ENCODE measurements around the gene CHD1.

The CHD1 gene

DNA sequence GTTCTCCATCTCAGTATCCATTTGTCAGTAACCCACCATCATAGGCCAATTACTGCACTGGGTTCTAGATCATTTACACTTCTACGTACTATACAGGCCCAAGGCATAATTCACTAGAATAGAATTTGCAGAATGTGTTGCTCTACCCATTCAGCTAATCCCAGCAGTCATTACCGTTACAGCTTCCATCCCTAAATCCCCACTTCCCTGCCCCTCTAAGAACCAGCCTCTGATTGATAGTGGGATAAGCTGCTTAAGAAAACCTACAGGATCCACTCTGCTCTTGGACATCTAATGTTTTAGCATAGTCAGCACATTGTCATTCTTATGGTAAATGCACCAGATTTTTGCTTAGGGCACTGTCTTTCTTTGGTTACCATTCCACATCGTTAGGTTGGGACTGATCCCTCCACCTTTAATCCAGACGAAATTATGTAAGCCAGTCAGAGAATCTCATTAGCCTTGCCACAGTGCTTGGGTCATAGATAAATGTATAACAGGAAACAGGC, 39.3 kb upstream of the CHD1 start:
- H3K4me1 ChIP-seq (ENCODE audit: control extremely low read depth in 1 of 4, control insufficient read depth in 4 of 4, insufficient read depth in 4 of 4, low read length in 3 of 4): peaks cover 0 to 6% (median 0%) of the 10 kb centered on the region in 4 experiments
- CTCF ChIA-PET: interaction anchor here (0.8 kb wide), 1 partner anchor 28 kb away, joined by 3 read pairs; no protein-coding TSS in a partner anchor
- POLR2A ChIA-PET: no interaction called here

GRCh38 chr5:98965226-98965625, 36.4 kb upstream of the CHD1 start:
- Histone ChIP-seq H3K4me3 (ENCODE audit: control insufficient read depth in 1 of 7, extremely low read depth in 1 of 7, insufficient read depth in 4 of 7, low read depth in 2 of 7, low read length in 6 of 7) (no peak overlapping the region), H3K27ac (ENCODE audit: insufficient read depth in 1 of 2, low read depth in 1 of 2, low read length in 2 of 2, poor library complexity in 1 of 2, severe bottlenecking in 2 of 2) (no peak overlapping the region), H3K4me1 (ENCODE audit: control extremely low read depth in 1 of 4, control insufficient read depth in 4 of 4, insufficient read depth in 4 of 4, low read length in 3 of 4) (peaks cover 0 to 8% (median 0%) of the 10 kb centered on the region in 4 experiments), H3K27me3 (replicated peaks in 2 of 5; ENCODE audit: control insufficient read depth in 4 of 5, insufficient read depth in 5 of 5, low read length in 4 of 5) (no peaks in the 10 kb centered on the region), H3K36me3 (ENCODE audit: control insufficient read depth in 4 of 4, insufficient read depth in 4 of 4, low read length in 3 of 4) (no peaks in the 10 kb centered on the region), H3K9me3 (ENCODE audit: control extremely low read depth in 1 of 5, control insufficient read depth in 4 of 5, insufficient read depth in 2 of 5, low read depth in 1 of 5, low read length in 4 of 5) (peaks cover 2 to 9% (median 4%) of the 10 kb centered on the region in 5 experiments)
- no peak for DNase-seq
- POLR2A ChIA-PET: no interaction called here
- WGBS (ENCODE audit: insufficient coverage): no CpG with 5 or more reads among the region's 4 CpGs
- CTCF ChIA-PET: no interaction called here

More for the DNA sequence above, 39.3 kb upstream of the CHD1 start:
- DNase-seq: no peak
- H3K36me3 ChIP-seq (ENCODE audit: control insufficient read depth in 4 of 4, insufficient read depth in 4 of 4, low read length in 3 of 4): no peaks in the 10 kb centered on the region
- peaks cover 2 to 9% (median 4%) of the 10 kb centered on the region in 5 experiments for H3K9me3 ChIP-seq (ENCODE audit: control extremely low read depth in 1 of 5, control insufficient read depth in 4 of 5, insufficient read depth in 2 of 5, low read depth in 1 of 5, low read length in 4 of 5)
- no peak overlapping the region for H3K27ac ChIP-seq (ENCODE audit: insufficient read depth in 1 of 2, low read depth in 1 of 2, low read length in 2 of 2, poor library complexity in 1 of 2, severe bottlenecking in 2 of 2)
- 100% methylated on average over 1 of the region's 4 CpGs for WGBS (ENCODE audit: insufficient coverage)
- H3K27me3 ChIP-seq (replicated peaks in 2 of 5; ENCODE audit: control insufficient read depth in 4 of 5, insufficient read depth in 5 of 5, low read length in 4 of 5): no peaks in the 10 kb centered on the region
- no peak overlapping the region for H3K4me3 ChIP-seq (ENCODE audit: control insufficient read depth in 1 of 7, extremely low read depth in 1 of 7, insufficient read depth in 4 of 7, low read depth in 2 of 7, low read length in 6 of 7)

- Histone ChIP-seq H3K9me3 (ENCODE audit: control extremely low read depth in 1 of 5, control insufficient read depth in 4 of 5, insufficient read depth in 2 of 5, low read depth in 1 of 5, low read length in 4 of 5) (peaks cover 2 to 9% (median 4%) of the 10 kb centered on the region in 5 experiments), H3K27ac (ENCODE audit: insufficient read depth in 1 of 2, low read depth in 1 of 2, low read length in 2 of 2, poor library complexity in 1 of 2, severe bottlenecking in 2 of 2) (no peak overlapping the region), H3K4me3 (ENCODE audit: control insufficient read depth in 1 of 7, extremely low read depth in 1 of 7, insufficient read depth in 4 of 7, low read depth in 2 of 7, low read length in 6 of 7) (no peak overlapping the region), H3K36me3 (ENCODE audit: control insufficient read depth in 4 of 4, insufficient read depth in 4 of 4, low read length in 3 of 4) (no peaks in the 10 kb centered on the region), H3K27me3 (replicated peaks in 2 of 5; ENCODE audit: control insufficient read depth in 4 of 5, insufficient read depth in 5 of 5, low read length in 4 of 5) (no peaks in the 10 kb centered on the region), H3K4me1 (ENCODE audit: control extremely low read depth in 1 of 4, control insufficient read depth in 4 of 4, insufficient read depth in 4 of 4, low read length in 3 of 4) (peaks cover 0 to 8% (median 0%) of the 10 kb centered on the region in 4 experiments)
- POLR2A ChIA-PET: no interaction called here
- DNase-seq: no peak
- CTCF ChIA-PET: no interaction called here
Measured at GRCh38 chr5:98964621-98965020, 35.8 kb upstream of the CHD1 start.

- ChIA-PET POLR2A (no interaction called here), CTCF (interaction anchor here (1.0 kb wide), 1 partner anchor 19 kb away, joined by 3 read pairs; no protein-coding TSS in a partner anchor)
- no peaks in the 10 kb centered on the region for H3K36me3 ChIP-seq (ENCODE audit: control insufficient read depth in 4 of 4, insufficient read depth in 4 of 4, low read length in 3 of 4)
- no peak overlapping the region for H3K4me3 ChIP-seq (ENCODE audit: control insufficient read depth in 1 of 7, extremely low read depth in 1 of 7, insufficient read depth in 4 of 7, low read depth in 2 of 7, low read length in 6 of 7)
- H3K4me1 ChIP-seq (ENCODE audit: control extremely low read depth in 1 of 4, control insufficient read depth in 4 of 4, insufficient read depth in 4 of 4, low read length in 3 of 4): peaks cover 0 to 8% (median 0%) of the 10 kb centered on the region in 4 experiments
- H3K9me3 ChIP-seq (ENCODE audit: control extremely low read depth in 1 of 5, control insufficient read depth in 4 of 5, insufficient read depth in 2 of 5, low read depth in 1 of 5, low read length in 4 of 5): peaks cover 2 to 9% (median 4%) of the 10 kb centered on the region in 5 experiments
- WGBS (ENCODE audit: insufficient coverage): 100% methylated on average over 1 of the region's 3 CpGs
- no peak for DNase-seq
- H3K27ac ChIP-seq (ENCODE audit: insufficient read depth in 1 of 2, low read depth in 1 of 2, low read length in 2 of 2, poor library complexity in 1 of 2, severe bottlenecking in 2 of 2): no peak overlapping the region
- H3K27me3 ChIP-seq (replicated peaks in 2 of 5; ENCODE audit: control insufficient read depth in 4 of 5, insufficient read depth in 5 of 5, low read length in 4 of 5): no peaks in the 10 kb centered on the region
Measured at GRCh38 chr5:98963019-98963418, 34.2 kb upstream of the CHD1 start.

DNA sequence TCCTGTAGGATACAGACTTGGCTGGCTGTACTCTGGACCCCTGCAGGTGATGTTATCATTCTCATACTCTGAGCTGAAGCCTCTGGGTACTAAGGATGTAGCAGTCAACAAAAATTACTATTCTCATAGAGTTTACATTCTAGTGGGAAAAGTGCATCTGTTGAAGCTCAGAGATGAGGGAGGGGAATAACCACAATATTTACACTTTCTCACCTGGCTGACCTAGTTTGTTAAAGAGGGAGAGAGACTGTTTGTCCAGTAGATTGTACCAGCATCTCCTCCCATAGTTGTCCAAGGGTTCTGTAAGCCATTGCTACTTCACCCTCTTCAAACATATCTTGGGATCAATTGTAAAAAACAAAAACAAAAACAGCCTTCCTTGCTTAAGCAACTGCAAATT, 33.8 kb upstream of the CHD1 start:
- Histone ChIP-seq H3K4me3 (ENCODE audit: control insufficient read depth in 1 of 7, extremely low read depth in 1 of 7, insufficient read depth in 4 of 7, low read depth in 2 of 7, low read length in 6 of 7) (no peak overlapping the region), H3K9me3 (ENCODE audit: control extremely low read depth in 1 of 5, control insufficient read depth in 4 of 5, insufficient read depth in 2 of 5, low read depth in 1 of 5, low read length in 4 of 5) (peaks cover 2 to 9% (median 4%) of the 10 kb centered on the region in 5 experiments), H3K36me3 (ENCODE audit: control insufficient read depth in 4 of 4, insufficient read depth in 4 of 4, low read length in 3 of 4) (no peaks in the 10 kb centered on the region), H3K27ac (ENCODE audit: insufficient read depth in 1 of 2, low read depth in 1 of 2, low read length in 2 of 2, poor library complexity in 1 of 2, severe bottlenecking in 2 of 2) (no peak overlapping the region), H3K4me1 (ENCODE audit: control extremely low read depth in 1 of 4, control insufficient read depth in 4 of 4, insufficient read depth in 4 of 4, low read length in 3 of 4) (peaks cover 0 to 8% (median 0%) of the 10 kb centered on the region in 4 experiments), H3K27me3 (replicated peaks in 2 of 5; ENCODE audit: control insufficient read depth in 4 of 5, insufficient read depth in 5 of 5, low read length in 4 of 5) (no peaks in the 10 kb centered on the region)
- no peak for DNase-seq
- POLR2A ChIA-PET: no interaction called here
- CTCF ChIA-PET: interaction anchor here (1.0 kb wide), 1 partner anchor 19 kb away, joined by 3 read pairs; no protein-coding TSS in a partner anchor

DNA sequence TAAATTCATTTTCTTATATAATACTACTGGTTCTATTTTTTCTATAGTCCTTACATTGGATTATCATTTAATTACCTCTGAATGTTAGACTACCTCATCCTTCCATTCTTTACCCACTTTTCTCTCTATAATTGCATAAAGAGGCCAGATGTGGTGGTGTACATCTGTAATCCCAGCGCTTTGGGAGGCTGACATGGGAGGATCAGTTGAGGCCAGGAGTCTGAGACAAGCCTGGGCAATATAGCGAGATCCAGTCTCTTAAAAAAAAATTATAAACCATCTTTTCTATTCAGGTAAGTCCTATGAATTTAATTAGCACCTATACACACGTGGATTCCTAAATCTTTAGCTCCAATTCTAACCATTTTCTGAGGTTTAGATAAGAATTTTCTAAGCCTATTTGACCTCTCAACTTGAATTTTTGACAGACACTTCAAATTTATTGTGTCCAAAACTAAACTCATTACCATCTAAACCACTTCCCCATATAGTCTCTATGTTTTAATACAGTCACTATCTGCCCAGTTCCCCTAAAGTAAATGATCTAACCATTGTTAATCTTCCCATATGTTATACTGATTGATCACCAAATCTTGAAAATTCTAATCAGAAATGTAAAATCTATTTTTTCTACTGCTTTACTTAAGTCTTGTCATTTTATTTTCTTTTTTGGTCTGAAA, 33.0 kb upstream of the CHD1 start:
- H3K4me3 ChIP-seq (ENCODE audit: control insufficient read depth in 1 of 7, extremely low read depth in 1 of 7, insufficient read depth in 4 of 7, low read depth in 2 of 7, low read length in 6 of 7): no peak overlapping the region
- peak in 2 of 3 donors; percentile 12 to 21 for DNase-seq
- POLR2A ChIA-PET: no interaction called here

GRCh38 chr5:98957307-98957706, 28.5 kb upstream of the CHD1 start:
- peak in 1 of 3 donors; percentile 20 for DNase-seq
- no CpG with 5 or more reads among the region's 2 CpGs for WGBS (ENCODE audit: insufficient coverage)
- ChIA-PET CTCF (no interaction called here), POLR2A (no interaction called here)
- H3K4me3 ChIP-seq (ENCODE audit: control insufficient read depth in 1 of 7, extremely low read depth in 1 of 7, insufficient read depth in 4 of 7, low read depth in 2 of 7, low read length in 6 of 7): no peak overlapping the region
- H3K27me3 ChIP-seq (replicated peaks in 2 of 5; ENCODE audit: control insufficient read depth in 4 of 5, insufficient read depth in 5 of 5, low read length in 4 of 5): no peaks in the 10 kb centered on the region
- H3K9me3 ChIP-seq (ENCODE audit: control extremely low read depth in 1 of 5, control insufficient read depth in 4 of 5, insufficient read depth in 2 of 5, low read depth in 1 of 5, low read length in 4 of 5): no peaks in the 10 kb centered on the region
- H3K36me3 ChIP-seq (ENCODE audit: control insufficient read depth in 4 of 4, insufficient read depth in 4 of 4, low read length in 3 of 4): no peaks in the 10 kb centered on the region
- H3K27ac ChIP-seq (ENCODE audit: insufficient read depth in 1 of 2, low read depth in 1 of 2, low read length in 2 of 2, poor library complexity in 1 of 2, severe bottlenecking in 2 of 2): no peak overlapping the region
- peaks cover 0 to under 1% (median 0%) of the 10 kb centered on the region in 4 experiments for H3K4me1 ChIP-seq (ENCODE audit: control extremely low read depth in 1 of 4, control insufficient read depth in 4 of 4, insufficient read depth in 4 of 4, low read length in 3 of 4)

More for the DNA sequence above, 33.0 kb upstream of the CHD1 start:
- Histone ChIP-seq H3K27me3 (replicated peaks in 2 of 5; ENCODE audit: control insufficient read depth in 4 of 5, insufficient read depth in 5 of 5, low read length in 4 of 5) (no peaks in the 10 kb centered on the region), H3K9me3 (ENCODE audit: control extremely low read depth in 1 of 5, control insufficient read depth in 4 of 5, insufficient read depth in 2 of 5, low read depth in 1 of 5, low read length in 4 of 5) (peaks cover 2 to 9% (median 4%) of the 10 kb centered on the region in 5 experiments), H3K36me3 (ENCODE audit: control insufficient read depth in 4 of 4, insufficient read depth in 4 of 4, low read length in 3 of 4) (no peaks in the 10 kb centered on the region), H3K4me1 (ENCODE audit: control extremely low read depth in 1 of 4, control insufficient read depth in 4 of 4, insufficient read depth in 4 of 4, low read length in 3 of 4) (peaks cover 0 to 8% (median 0%) of the 10 kb centered on the region in 4 experiments), H3K27ac (ENCODE audit: insufficient read depth in 1 of 2, low read depth in 1 of 2, low read length in 2 of 2, poor library complexity in 1 of 2, severe bottlenecking in 2 of 2) (no peak overlapping the region)
- no CpG with 5 or more reads among the region's 3 CpGs for WGBS (ENCODE audit: insufficient coverage)
- CTCF ChIA-PET: interaction anchor here (1.2 to 1.4 kb wide), 2 partner anchors 25 to 65 kb away, joined by 3 read pairs; no protein-coding TSS in a partner anchor

All from common myeloid progenitor, CD34-positive (primary cell).